MG63 (cell line): ENCODE measurements around the gene TCF12. TPM values are rescaled to one million over a fixed set of nuclear protein-coding genes. Genes with fewer than 3 reads are reported as not detected.
"Not testable (repeated sequence)": the region's sequence is repeated elsewhere in the genome, so short reads cannot be mapped to it uniquely, and the experiment has no call there.

ENCODE experiments used
- DNase-seq: peaks from one replicate; pipeline ENCODE4 v3.0.0-alpha.2; 2020
- H3K27me3 ChIP-seq: fragments of 250-450 bp; sonication (Bioruptor Pico); 2 replicates; pipeline ENCODE4 v1.5.1; 2020; ENCODE audit warnings: mild to moderate bottlenecking, moderate library complexity
- H3K36me3 ChIP-seq: fragments of 250-450 bp; sonication (Bioruptor Pico); 2 replicates; pipeline ENCODE4 v1.5.1; 2020; ENCODE audit warnings: mild to moderate bottlenecking, moderate library complexity
- H3K4me3 ChIP-seq: fragments of 250-450 bp; sonication (Bioruptor Pico); 2 replicates; pipeline ENCODE4 v1.5.1; 2020; ENCODE audit warnings: mild to moderate bottlenecking, moderate library complexity
- H3K9me3 ChIP-seq: fragments of 250-450 bp; sonication (Bioruptor Pico); 2 replicates; pipeline ENCODE4 v1.5.1; 2020; ENCODE audit warnings: mild to moderate bottlenecking, moderate library complexity
- total RNA-seq: library from RNA; depleted of rRNA; stranded (reverse); fragments of >200 nt; shearing (Covaris generic); gene quantifications from 2 replicates; pipeline ENCODE4 v1.2.3, GENCODE V29; 2014; ENCODE audit warnings: low replicate concordance

The TCF12 gene
- total RNA-seq, 1 experiment from 2014 or later, result 48.8 TPM

DNA sequence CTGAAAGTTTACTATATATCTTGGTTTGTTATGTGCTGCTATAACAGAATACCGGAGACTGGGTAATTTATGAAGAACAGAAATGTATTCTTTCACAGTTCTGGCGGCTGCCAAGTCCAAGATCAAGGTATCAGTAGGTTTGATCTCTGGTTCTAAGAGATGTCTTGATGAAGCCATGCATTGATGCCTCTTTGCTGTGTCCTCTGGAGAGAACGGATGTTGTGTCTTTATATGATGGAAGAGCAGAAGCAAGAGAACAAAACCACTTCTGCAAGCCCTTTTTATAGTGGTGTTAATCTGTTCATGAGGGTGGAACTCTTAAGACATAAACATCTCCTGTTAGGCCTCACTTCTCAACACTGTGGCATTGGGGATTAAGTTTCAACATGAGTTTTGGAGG lies 62.7 kb downstream of the TCF12 start:
- DNase-seq, result no peak
- no peaks in the 10 kb centered on the region for H3K9me3 ChIP-seq

DNA sequence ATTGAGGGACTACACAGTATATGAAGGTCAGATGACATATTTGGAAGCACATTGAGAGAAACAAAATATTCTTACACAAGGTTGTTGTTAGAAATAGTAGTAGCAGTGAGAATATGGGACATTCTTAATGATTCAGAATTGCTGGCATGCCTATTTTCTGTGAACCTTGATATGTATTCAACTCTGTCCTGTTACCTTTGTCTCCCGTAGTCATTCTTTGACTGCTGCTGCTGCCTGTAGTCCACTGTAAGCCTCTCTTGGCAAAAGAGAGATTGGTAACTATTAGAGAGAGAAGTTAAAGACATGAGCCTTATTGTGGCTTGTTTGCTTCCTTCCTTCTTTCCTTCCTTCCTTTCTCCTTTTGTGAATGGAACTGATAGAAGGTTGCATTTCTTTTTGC lies 64.5 kb downstream of the TCF12 start:
- no peaks in the 10 kb centered on the region for H3K27me3 ChIP-seq
- DNase-seq, result no peak
- no peaks in the 10 kb centered on the region for H3K9me3 ChIP-seq
- H3K36me3 ChIP-seq, result no peaks in the 10 kb centered on the region
- no peak overlapping the region for H3K4me3 ChIP-seq

More for the DNA sequence above, 62.7 kb downstream of the TCF12 start:
- H3K36me3 ChIP-seq, result no peaks in the 10 kb centered on the region
- no peaks in the 10 kb centered on the region for H3K27me3 ChIP-seq
- no peak overlapping the region for H3K4me3 ChIP-seq

DNA sequence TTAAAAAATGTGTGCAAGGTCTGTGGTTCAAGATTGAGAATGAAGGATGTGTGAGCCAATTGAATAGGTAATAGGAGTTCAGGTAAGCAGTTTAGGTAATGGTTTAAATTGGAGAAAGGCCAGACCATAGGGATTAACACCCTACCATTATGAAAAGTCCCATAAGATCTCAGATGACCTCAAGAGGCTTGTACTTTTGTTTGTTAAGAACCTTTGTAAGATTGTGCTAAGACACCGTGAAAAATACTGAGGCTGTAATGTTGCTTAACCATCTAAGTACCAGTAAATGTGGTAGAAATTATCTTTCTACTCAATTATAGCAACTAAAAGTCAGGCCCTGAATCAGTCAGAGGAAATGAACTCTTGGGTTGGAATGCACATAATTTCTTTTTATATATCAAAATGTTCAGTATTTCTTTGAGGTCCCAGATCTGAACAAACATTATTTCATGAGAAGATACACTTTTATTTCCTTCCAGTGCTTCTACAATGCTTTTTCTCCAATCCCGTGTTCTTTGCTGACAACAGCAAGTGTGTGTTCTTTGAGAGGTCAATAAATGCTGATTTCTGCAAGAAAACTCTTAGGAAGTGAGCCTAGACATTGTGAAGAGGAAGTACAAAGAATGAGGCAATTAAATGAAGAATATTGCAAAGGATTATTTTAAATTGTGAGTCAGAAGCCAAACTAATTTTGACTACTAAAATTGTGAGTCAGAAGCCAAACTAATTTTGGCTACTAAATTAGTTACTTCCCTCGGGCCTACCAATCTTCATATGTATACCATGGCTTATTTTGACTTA lies 66.4 kb downstream of the TCF12 start:
- no peaks in the 10 kb centered on the region for H3K36me3 ChIP-seq
- no peaks in the 10 kb centered on the region for H3K9me3 ChIP-seq
- no peak for DNase-seq
- H3K4me3 ChIP-seq, result no peak overlapping the region
- no peaks in the 10 kb centered on the region for H3K27me3 ChIP-seq

GRCh38 chr15:56985856-56986255 lies 67.4 kb downstream of the TCF12 start:
- H3K4me3 ChIP-seq, result no peak overlapping the region
- H3K9me3 ChIP-seq, result no peaks in the 10 kb centered on the region
- no peak for DNase-seq
- H3K27me3 ChIP-seq, result no peaks in the 10 kb centered on the region
- H3K36me3 ChIP-seq, result no peaks in the 10 kb centered on the region

- Histone ChIP-seq H3K36me3 (peaks cover 2% of the 10 kb centered on the region; the same call in 1 of the 2 replicates), H3K9me3 (no peaks in the 10 kb centered on the region), H3K4me3 (no peak overlapping the region), H3K27me3 (no peaks in the 10 kb centered on the region)
- no peak for DNase-seq
Measured at GRCh38 chr15:56987286-56987685, 68.8 kb downstream of the TCF12 start.

GRCh38 chr15:56988219-56988618 lies 69.8 kb downstream of the TCF12 start:
- Histone ChIP-seq H3K9me3 (no peaks in the 10 kb centered on the region; the same call in 1 of the 2 replicates), H3K4me3 (no peak overlapping the region), H3K36me3 (peaks cover 5% of the 10 kb centered on the region), H3K27me3 (no peaks in the 10 kb centered on the region)
- DNase-seq, result no peak

- no peaks in the 10 kb centered on the region for H3K27me3 ChIP-seq
- no peak overlapping the region for H3K4me3 ChIP-seq
- H3K9me3 ChIP-seq, result peaks cover 6% of the 10 kb centered on the region; the same call in 1 of the 2 replicates
- no peak for DNase-seq
- peaks cover 15% of the 10 kb centered on the region for H3K36me3 ChIP-seq
Measured at GRCh38 chr15:56989411-56989924, 71.0 kb downstream of the TCF12 start.

- no peak for DNase-seq
- Histone ChIP-seq H3K27me3 (no peaks in the 10 kb centered on the region), H3K9me3 (peaks cover 6% of the 10 kb centered on the region; the same call in 1 of the 2 replicates), H3K4me3 (no peak overlapping the region), H3K36me3 (peaks cover 18% of the 10 kb centered on the region)
Measured at GRCh38 chr15:56991017-56991416, 72.6 kb downstream of the TCF12 start.

DNA sequence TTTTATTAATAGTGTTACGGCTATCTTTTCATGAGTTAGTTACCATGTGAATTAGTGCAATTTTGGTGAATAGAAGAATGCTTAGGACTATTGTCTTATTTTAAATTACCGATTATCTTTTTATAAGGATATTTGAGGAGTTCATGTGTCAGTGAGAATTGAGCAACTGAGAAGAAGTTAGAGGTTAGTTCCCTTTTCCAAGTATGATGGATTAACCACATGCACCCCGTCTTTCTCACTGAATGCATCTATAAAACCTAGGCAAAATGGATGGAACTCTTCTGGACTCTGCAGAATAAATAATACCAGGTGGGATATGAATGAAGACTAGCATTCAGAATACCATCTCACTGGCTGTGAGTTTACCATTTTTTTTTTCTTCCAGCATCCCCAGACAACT lies 74.3 kb downstream of the TCF12 start:
- no peak overlapping the region for H3K4me3 ChIP-seq
- peaks cover 6% of the 10 kb centered on the region; the same call in 1 of the 2 replicates for H3K9me3 ChIP-seq
- peaks cover 18% of the 10 kb centered on the region for H3K36me3 ChIP-seq
- DNase-seq, result no peak
- H3K27me3 ChIP-seq, result no peaks in the 10 kb centered on the region

DNA sequence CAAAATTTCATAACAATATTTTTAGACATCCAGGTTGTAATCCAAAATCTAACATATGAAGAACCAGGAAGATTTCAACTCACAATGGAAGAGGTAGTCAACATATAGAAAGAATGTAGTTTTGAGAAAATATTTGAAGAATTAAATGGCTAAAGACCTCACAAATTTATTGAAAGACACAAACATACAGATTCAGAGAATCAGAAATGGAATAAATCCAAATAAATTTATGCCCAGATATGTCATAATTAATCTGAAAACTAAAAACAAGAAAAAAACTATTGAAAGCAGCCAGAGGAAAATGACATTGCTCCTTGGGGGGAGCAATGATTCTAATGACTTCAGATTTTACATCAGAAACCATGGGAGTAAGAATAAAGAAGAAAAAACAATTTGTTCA lies 75.8 kb downstream of the TCF12 start:
- no peak for DNase-seq
- H3K36me3 ChIP-seq, result peaks cover 18% of the 10 kb centered on the region
- H3K4me3 ChIP-seq, result no peak overlapping the region
- H3K27me3 ChIP-seq, result no peaks in the 10 kb centered on the region
- peaks cover 6% of the 10 kb centered on the region; the same call in 1 of the 2 replicates for H3K9me3 ChIP-seq

- no peak for DNase-seq
- H3K4me3 ChIP-seq, result no peak overlapping the region
- H3K27me3 ChIP-seq, result no peaks in the 10 kb centered on the region
- peaks cover 6% of the 10 kb centered on the region; the same call in 1 of the 2 replicates for H3K9me3 ChIP-seq
- peaks cover 18% of the 10 kb centered on the region for H3K36me3 ChIP-seq
Measured at GRCh38 chr15:56996093-56996492, 77.6 kb downstream of the TCF12 start.

- Histone ChIP-seq H3K27me3 (no peaks in the 10 kb centered on the region), H3K9me3 (peaks cover 6% of the 10 kb centered on the region; the same call in 1 of the 2 replicates), H3K36me3 (peaks cover 22% of the 10 kb centered on the region), H3K4me3 (no peak overlapping the region)
- DNase-seq, result no peak
Measured at GRCh38 chr15:56996746-56997470, 78.5 kb downstream of the TCF12 start.

GRCh38 chr15:57003418-57003817 lies 85.0 kb downstream of the TCF12 start:
- Histone ChIP-seq H3K9me3 (no peaks in the 10 kb centered on the region), H3K4me3 (no peak overlapping the region), H3K27me3 (no peaks in the 10 kb centered on the region), H3K36me3 (peaks cover 4% of the 10 kb centered on the region; the same call in 1 of the 2 replicates)
- peak; percentile 31 for DNase-seq

DNA sequence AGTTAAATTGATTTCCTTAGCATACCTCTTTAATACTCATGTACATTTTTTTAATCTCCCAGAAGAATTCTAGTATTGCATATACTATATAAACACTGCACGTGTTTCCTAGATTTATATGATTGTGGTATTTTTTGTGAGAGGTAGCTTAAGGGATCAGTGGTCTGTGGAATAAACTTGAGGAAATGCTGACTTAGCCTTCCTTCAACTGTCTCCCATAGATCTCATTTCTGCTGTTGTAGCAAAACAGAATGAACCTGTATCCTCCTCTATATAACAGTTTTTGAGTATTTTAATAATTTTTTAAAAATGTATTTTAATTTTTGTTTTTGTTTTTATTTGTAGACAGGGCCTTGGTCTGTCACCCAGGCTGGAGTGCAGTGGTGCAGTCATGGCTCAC lies 86.8 kb downstream of the TCF12 start:
- Histone ChIP-seq H3K9me3 (no peaks in the 10 kb centered on the region), H3K4me3 (no peak overlapping the region), H3K36me3 (peaks cover 4% of the 10 kb centered on the region; the same call in 1 of the 2 replicates), H3K27me3 (no peaks in the 10 kb centered on the region)
- no peak for DNase-seq

DNA sequence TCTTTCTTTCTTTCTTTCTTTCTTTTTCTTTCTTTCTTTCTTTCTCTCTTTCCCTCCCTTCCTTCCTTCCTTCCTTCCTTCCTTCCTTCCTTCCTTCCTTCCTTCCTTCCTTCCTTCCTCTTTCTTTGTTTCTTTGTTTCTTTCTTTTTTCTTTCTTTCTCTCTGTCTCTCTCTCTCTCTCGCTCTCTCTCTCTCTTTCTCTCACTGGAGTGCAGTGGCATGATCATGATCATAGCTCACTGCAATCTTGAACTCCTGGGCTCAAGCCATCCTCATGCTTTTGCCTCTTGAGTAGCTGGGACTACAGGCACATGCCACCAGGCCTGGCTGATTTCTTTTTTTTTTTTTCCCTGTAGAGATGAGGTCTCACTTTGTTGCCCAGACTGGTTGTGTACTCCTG lies 89.4 kb downstream of the TCF12 start:
- not testable (repeated sequence) for H3K36me3 ChIP-seq, H3K27me3 ChIP-seq, DNase-seq, H3K4me3 ChIP-seq, H3K9me3 ChIP-seq

DNA sequence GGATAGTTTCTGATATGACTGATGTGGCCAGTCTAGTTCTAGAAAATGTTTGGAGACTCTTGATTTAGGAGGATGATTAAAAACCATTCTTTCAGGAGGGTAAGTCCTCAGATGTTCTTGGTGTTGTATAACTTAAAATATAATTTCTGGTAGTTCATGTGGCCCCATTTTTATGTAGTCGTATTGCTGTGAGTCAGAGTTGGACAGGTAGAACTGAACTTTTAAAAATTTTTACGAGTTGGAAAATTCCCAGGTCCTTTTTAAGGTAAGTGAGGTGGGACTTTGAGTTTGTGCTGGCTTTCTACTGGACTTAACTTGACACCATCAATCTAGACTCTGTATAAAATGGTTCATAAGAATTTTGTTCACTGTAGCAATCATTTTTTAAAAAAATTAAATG lies 92.3 kb downstream of the TCF12 start:
- no peaks in the 10 kb centered on the region for H3K9me3 ChIP-seq
- no peaks in the 10 kb centered on the region for H3K27me3 ChIP-seq
- H3K36me3 ChIP-seq, result no peaks in the 10 kb centered on the region
- no peak for DNase-seq
- H3K4me3 ChIP-seq, result no peak overlapping the region

GRCh38 chr15:57012556-57012955 lies 94.1 kb downstream of the TCF12 start:
- no peak for DNase-seq
- Histone ChIP-seq H3K27me3 (no peaks in the 10 kb centered on the region), H3K36me3 (no peaks in the 10 kb centered on the region), H3K4me3 (no peak overlapping the region), H3K9me3 (no peaks in the 10 kb centered on the region)
